Endodermal cell (in vitro differentiated cells): ENCODE measurements around the gene MYL6. TPM values are rescaled to one million over a fixed set of nuclear protein-coding genes. Genes with fewer than 3 reads are reported as not detected.

ENCODE experiments used
- DNase-seq: peaks from one replicate; pipeline ENCODE4 v3.0.0-alpha.2; 2017
- H3K27ac ChIP-seq: 2 replicates; pipeline ENCODE4 v1.5.1; 2013; ENCODE audit warnings: mild to moderate bottlenecking, low read depth, low read length, moderate library complexity
- H3K27me3 ChIP-seq: 2 replicates; pipeline ENCODE4 v1.6.1; 2013; ENCODE audit warnings: mild to moderate bottlenecking, low read length, moderate library complexity; ENCODE audit not compliant: insufficient read depth, control insufficient read depth, poor library complexity, severe bottlenecking
- H3K36me3 ChIP-seq: 2 replicates; pipeline ENCODE4 v1.7.0; 2013; ENCODE audit warnings: mild to moderate bottlenecking, low read length, moderate library complexity; ENCODE audit not compliant: control insufficient read depth, insufficient read depth
- H3K4me1 ChIP-seq: one replicate; pipeline ENCODE4 v1.7.0; 2013; ENCODE audit warnings: low read length; ENCODE audit not compliant: control insufficient read depth, insufficient read depth
- H3K4me3 ChIP-seq: 2 replicates; pipeline ENCODE4 v1.5.1; 2013; ENCODE audit warnings: mild to moderate bottlenecking, low read length, moderate library complexity
- H3K9ac ChIP-seq: 2 replicates; pipeline ENCODE4 v1.6.1; 2013; ENCODE audit warnings: mild to moderate bottlenecking, low read length, moderate library complexity; ENCODE audit not compliant: poor library complexity, severe bottlenecking; ENCODE audit errors: extremely low read depth
- H3K9me3 ChIP-seq: 2 replicates; pipeline ENCODE4 v1.6.1; 2013; ENCODE audit warnings: mild to moderate bottlenecking, low read length, moderate library complexity; ENCODE audit not compliant: control insufficient read depth
- H3K27ac Mint-ChIP-seq: 2 replicates; pipeline ENCODE4 v1.8.0; 2020; ENCODE audit warnings: mixed read lengths
- H3K27me3 Mint-ChIP-seq: 2 replicates; pipeline ENCODE4 v1.8.0; 2021; ENCODE audit warnings: mild to moderate bottlenecking, mixed read lengths; ENCODE audit not compliant: insufficient read depth
- H3K36me3 Mint-ChIP-seq: 2 replicates; pipeline ENCODE4 v1.8.0; 2020; ENCODE audit warnings: low read depth, mixed read lengths
- H3K4me1 Mint-ChIP-seq: 2 replicates; pipeline ENCODE4 v1.8.0; 2020; ENCODE audit warnings: mixed read lengths
- H3K4me3 Mint-ChIP-seq: 2 replicates; pipeline ENCODE4 v1.8.0; 2020; ENCODE audit warnings: mild to moderate bottlenecking, moderate library complexity, mixed read lengths
- H3K9me3 Mint-ChIP-seq: 2 replicates; pipeline ENCODE4 v1.8.0; 2020; ENCODE audit warnings: mild to moderate bottlenecking, mixed read lengths
- WGBS, 2 experiments: methylation state at CpG; one replicate each; pipeline versions ENCODE4 v1.1.5 to v1.1.7; 2013; ENCODE audit warnings: missing lambda C conversion rate in 2 of 2, mixed read lengths in 1 of 2; ENCODE audit not compliant: insufficient coverage in 1 of 2, insufficient read length in 1 of 2; 5-methylcytosine and 5-hydroxymethylcytosine counted together
- total RNA-seq, 2 donors: library from RNA; stranded (reverse); fragmentation: NEBNext Ultra II Directional in 1 of 2; extraction: Animal tissue kit (Norgen Biotek cat#: 25700) in 1 of 2; gene quantifications; 2 replicates in 1 of 2; 3 replicates in 1 of 2; pipeline ENCODE4 v1.2.1, GENCODE V29; 2021
- TF ChIP-seq, protein P1 (sequence below): fragments of 200-600 bp; sonication (generic); conservative IDR thresholded peaks from 2 replicates; pipeline ENCODE4 v1.5.0; 2021; ENCODE audit warnings: antibody characterized with exemption, mild to moderate bottlenecking

MYL6 gene
- total RNA-seq, 2 donors from 2014 or later, result 1,640 to 1,647 TPM

DNA sequence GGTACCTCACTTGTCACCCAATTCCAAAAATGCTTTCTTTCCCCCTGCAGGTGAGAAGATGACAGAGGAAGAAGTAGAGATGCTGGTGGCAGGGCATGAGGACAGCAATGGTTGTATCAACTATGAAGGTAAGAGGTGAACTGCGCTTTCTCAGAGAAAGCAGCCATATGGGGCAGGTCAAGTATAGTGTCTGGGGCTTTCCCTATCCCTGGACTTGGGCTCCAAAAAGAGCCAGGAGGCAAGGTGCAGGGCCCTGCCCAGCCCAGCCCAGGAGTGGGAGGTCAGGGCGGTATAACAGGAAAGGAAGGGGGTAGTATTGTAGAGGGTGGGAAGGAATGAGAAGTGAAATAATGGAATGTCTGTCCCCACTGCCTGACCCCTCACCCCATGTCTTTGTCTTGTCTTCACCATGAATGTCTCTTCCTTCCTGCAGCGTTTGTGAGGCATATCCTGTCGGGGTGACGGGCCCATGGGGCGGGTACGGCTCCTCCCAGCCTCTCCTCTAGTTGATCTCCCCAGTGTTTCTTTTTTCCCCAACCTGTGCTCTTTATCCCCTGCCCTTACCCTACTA, 2.1 kb downstream of the MYL6 start:
- H3K4me1 ChIP-seq, result peaks cover 8% of the 10 kb centered on the region
- no peaks in the 10 kb centered on the region for H3K27me3 ChIP-seq
- Mint-ChIP-seq H3K9me3 (no peaks in the 10 kb centered on the region), H3K27me3 (no peaks in the 10 kb centered on the region), H3K4me3 (peak overlapping the region; percentile 96), H3K36me3 (peaks cover 57% of the 10 kb centered on the region), H3K27ac (peak overlapping the region; percentile 99), H3K4me1 (peaks cover 52% of the 10 kb centered on the region)
- peak; percentile 64 for DNase-seq
- TF ChIP-seq, protein P1, sequence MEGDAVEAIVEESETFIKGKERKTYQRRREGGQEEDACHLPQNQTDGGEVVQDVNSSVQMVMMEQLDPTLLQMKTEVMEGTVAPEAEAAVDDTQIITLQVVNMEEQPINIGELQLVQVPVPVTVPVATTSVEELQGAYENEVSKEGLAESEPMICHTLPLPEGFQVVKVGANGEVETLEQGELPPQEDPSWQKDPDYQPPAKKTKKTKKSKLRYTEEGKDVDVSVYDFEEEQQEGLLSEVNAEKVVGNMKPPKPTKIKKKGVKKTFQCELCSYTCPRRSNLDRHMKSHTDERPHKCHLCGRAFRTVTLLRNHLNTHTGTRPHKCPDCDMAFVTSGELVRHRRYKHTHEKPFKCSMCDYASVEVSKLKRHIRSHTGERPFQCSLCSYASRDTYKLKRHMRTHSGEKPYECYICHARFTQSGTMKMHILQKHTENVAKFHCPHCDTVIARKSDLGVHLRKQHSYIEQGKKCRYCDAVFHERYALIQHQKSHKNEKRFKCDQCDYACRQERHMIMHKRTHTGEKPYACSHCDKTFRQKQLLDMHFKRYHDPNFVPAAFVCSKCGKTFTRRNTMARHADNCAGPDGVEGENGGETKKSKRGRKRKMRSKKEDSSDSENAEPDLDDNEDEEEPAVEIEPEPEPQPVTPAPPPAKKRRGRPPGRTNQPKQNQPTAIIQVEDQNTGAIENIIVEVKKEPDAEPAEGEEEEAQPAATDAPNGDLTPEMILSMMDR, result peak; percentile 8
- 62 to 69% methylated on average over 6 to 7 of the region's 7 CpGs for WGBS, 2 experiments
- H3K4me3 ChIP-seq, result peak overlapping the region; percentile 97
- H3K9ac ChIP-seq, result peak overlapping the region; percentile 97
- H3K9me3 ChIP-seq, result no peaks in the 10 kb centered on the region
- H3K27ac ChIP-seq, result peak overlapping the region; percentile 21
- peaks cover 70% of the 10 kb centered on the region for H3K36me3 ChIP-seq

DNA sequence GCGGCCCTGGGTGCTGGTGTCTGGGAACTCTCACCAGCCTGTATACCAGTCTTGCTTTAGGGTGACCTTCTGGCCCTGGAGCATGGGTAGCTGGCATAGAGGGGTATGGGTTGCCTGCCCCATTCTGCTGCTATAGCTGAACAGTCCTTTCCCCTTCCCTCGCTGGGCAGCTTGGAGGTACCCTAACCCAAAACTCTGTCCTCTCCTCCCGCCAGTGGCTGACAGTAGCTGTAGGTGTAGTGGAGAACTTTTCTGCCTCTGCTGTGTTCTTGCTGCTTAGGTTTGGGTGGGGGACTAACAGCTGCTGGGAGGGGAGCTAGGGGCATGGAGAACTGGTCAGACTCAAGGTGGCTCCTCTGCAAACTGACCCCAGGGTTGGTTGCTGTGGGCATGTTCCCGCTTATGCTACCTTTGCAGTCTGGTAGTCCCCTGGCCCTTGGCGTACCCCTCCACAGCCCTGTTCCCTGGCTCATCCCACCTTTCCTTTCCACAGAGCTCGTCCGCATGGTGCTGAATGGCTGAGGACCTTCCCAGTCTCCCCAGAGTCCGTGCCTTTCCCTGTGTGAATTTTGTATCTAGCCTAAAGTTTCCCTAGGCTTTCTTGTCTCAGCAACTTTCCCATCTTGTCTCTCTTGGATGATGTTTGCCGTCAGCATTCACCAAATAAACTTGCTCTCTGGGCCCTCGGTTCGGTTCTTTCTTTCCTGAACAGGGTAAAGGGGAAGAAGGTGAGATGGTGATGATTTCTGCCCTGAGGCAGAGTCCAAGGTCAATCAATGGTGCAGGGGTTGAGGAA, 2.9 kb downstream of the MYL6 start:
- 92 to 100% methylated on average over 7 to 10 of the region's 11 CpGs for WGBS, 2 experiments
- Histone ChIP-seq H3K4me3 (peak overlapping the region; percentile 97), H3K9me3 (no peaks in the 10 kb centered on the region), H3K27ac (peak overlapping the region; percentile 21), H3K36me3 (peaks cover 71% of the 10 kb centered on the region), H3K9ac (peak overlapping the region; percentile 97), H3K4me1 (peaks cover 8% of the 10 kb centered on the region), H3K27me3 (no peaks in the 10 kb centered on the region)
- no peaks in the 10 kb centered on the region for H3K27me3 Mint-ChIP-seq
- no peak for DNase-seq
- TF ChIP-seq, protein P1, result no peak
- H3K9me3 Mint-ChIP-seq, result no peaks in the 10 kb centered on the region
- peak overlapping the region; percentile 96 for H3K4me3 Mint-ChIP-seq
- peak overlapping the region; percentile 99 for H3K27ac Mint-ChIP-seq
- peaks cover 57% of the 10 kb centered on the region for H3K36me3 Mint-ChIP-seq
- peaks cover 47% of the 10 kb centered on the region for H3K4me1 Mint-ChIP-seq

DNA sequence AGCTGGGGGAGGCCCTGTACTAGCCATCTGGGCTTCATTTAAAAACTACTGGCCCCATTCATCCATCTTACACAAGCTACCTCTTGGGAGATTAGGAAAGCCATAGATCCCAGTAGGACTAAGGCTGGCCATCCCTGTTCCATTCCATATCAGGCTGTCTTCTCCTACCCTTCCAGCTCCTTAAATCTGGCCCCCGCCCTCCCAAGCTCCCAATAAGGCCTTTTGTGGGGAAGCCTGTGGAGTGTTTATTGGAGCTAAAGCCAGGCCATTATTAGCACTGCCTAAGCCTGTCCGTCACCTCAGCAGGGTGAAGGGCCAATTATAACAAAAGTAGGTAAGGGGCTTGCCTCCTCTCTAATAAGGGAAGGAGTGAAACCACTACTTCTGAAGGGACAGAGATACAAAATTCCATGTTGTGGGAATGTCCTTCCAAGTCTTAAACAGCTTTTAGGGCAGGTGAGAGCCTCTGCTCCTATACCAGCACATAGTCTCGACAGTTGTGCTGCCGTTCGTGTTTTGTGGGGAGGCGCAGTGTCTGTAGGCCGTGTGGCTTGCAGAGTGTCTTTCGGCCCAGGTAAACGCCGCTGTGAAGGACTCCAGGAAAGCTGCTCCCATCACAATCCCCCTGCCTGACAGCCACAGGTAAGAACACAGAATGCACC, 3.7 kb downstream of the MYL6 start:
- 88 to 94% methylated on average over 3 to 10 of the region's 10 CpGs for WGBS, 2 experiments
- no peaks in the 10 kb centered on the region for H3K9me3 Mint-ChIP-seq
- H3K4me3 Mint-ChIP-seq, result peak overlapping the region; percentile 96
- peak; percentile 66 for DNase-seq
- Histone ChIP-seq H3K27ac (peak overlapping the region; percentile 6), H3K4me3 (peak overlapping the region; percentile 97), H3K27me3 (no peaks in the 10 kb centered on the region), H3K36me3 (peaks cover 73% of the 10 kb centered on the region), H3K4me1 (peaks cover 8% of the 10 kb centered on the region), H3K9me3 (no peaks in the 10 kb centered on the region), H3K9ac (peak overlapping the region; percentile 97)
- H3K27ac Mint-ChIP-seq, result peak overlapping the region; percentile 99
- peaks cover 47% of the 10 kb centered on the region for H3K4me1 Mint-ChIP-seq
- H3K36me3 Mint-ChIP-seq, result peaks cover 61% of the 10 kb centered on the region
- TF ChIP-seq, protein P1, result no peak
- H3K27me3 Mint-ChIP-seq, result no peaks in the 10 kb centered on the region
